Stomach (tissue), 4 donors: ENCODE measurements around the gene IL1R2.

ENCODE experiments used
- POLR2A ChIP-seq, 4 donors: fragments of 450-650 bp; IDR thresholded peaks; one replicate each; pipeline ENCODE4 v1.6.1; 2016; ENCODE audit warnings: antibody characterized with exemption in 4 of 4, control low read depth in 2 of 4, mild to moderate bottlenecking in 1 of 4, moderate library complexity in 1 of 4
- TF ChIP-seq, protein P1 (sequence below), 7 experiments: fragments of 450-650 bp in 4 of 7; fragments of 200-600 bp in 3 of 7; sonication (generic) in 3 of 7; IDR thresholded peaks; one replicate each; pipeline ENCODE4 v1.5.1; 2016 to 2019; ENCODE audit warnings: antibody characterized with exemption in 7 of 7, control low read depth in 2 of 7, mild to moderate bottlenecking in 1 of 7

DNA sequence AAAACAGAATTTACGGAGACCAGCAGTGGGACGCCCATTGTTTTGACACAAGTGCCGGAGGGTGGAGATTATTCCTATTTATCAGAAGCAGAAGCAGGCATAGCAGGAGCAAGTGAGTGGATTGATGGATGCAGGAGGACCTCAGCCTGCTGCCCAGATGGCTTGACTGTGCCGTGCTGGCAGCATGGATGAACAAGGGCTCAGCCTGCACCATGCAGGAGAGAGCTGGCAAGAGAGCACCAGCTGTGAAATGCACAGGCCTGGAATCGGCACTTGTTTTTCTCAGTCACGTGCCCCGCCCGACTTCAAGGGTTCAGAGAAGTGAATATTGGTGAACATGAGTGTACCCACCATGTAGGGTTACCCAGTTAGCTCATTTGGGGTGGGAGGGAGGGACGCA is 4.0 kb downstream of the IL1R2 start:
- no peak for TF ChIP-seq POLR2A (IDR thresholded peaks at IDR 0.05)
- TF ChIP-seq, protein P1, sequence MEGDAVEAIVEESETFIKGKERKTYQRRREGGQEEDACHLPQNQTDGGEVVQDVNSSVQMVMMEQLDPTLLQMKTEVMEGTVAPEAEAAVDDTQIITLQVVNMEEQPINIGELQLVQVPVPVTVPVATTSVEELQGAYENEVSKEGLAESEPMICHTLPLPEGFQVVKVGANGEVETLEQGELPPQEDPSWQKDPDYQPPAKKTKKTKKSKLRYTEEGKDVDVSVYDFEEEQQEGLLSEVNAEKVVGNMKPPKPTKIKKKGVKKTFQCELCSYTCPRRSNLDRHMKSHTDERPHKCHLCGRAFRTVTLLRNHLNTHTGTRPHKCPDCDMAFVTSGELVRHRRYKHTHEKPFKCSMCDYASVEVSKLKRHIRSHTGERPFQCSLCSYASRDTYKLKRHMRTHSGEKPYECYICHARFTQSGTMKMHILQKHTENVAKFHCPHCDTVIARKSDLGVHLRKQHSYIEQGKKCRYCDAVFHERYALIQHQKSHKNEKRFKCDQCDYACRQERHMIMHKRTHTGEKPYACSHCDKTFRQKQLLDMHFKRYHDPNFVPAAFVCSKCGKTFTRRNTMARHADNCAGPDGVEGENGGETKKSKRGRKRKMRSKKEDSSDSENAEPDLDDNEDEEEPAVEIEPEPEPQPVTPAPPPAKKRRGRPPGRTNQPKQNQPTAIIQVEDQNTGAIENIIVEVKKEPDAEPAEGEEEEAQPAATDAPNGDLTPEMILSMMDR (IDR thresholded peaks at IDR 0.05) = no peak
